Activated CD8-positive, alpha-beta memory T cell treated with anti-CD3 and anti-CD28 coated beads, Interleukin-2, amount 10 ng/mL, durations not matched to agents 7 days and 5 days (primary cell): ENCODE data around the gene SCTR. TPM values are rescaled to one million over a fixed set of nuclear protein-coding genes. Genes with fewer than 3 reads are reported as not detected.

Experiments
- ATAC-seq: fragments of 150-1000 bp; cut with Tn5 transposase; one replicate; pipeline ENCODE4 v1.10.0; 2021; ENCODE audit warnings: moderate library complexity
- CTCF ChIA-PET: fragments of 350-600 bp; sonication (Branson Sonifier 250); formaldehyde crosslinking; loops from one replicate; lab custom pipeline; 2021; ENCODE audit warnings: antibody characterized with exemption; lab: Charles Lee
- DNase-seq: peaks from one replicate; pipeline ENCODE4 v3.0.0-alpha.2; 2020
- H3K27ac Mint-ChIP-seq: one replicate; pipeline ENCODE4 v1.8.0; 2021; ENCODE audit warnings: mild to moderate bottlenecking, mixed read lengths
- H3K27me3 Mint-ChIP-seq: one replicate; pipeline ENCODE4 v1.8.0; 2021; ENCODE audit warnings: mixed read lengths
- H3K36me3 Mint-ChIP-seq: one replicate; pipeline ENCODE4 v1.8.0; 2021; ENCODE audit warnings: mild to moderate bottlenecking, mixed read lengths
- H3K4me1 Mint-ChIP-seq: one replicate; pipeline ENCODE4 v1.8.0; 2021; ENCODE audit warnings: mixed read lengths
- H3K4me3 Mint-ChIP-seq: one replicate; pipeline ENCODE4 v1.8.0; 2021; ENCODE audit warnings: mild to moderate bottlenecking, moderate library complexity, mixed read lengths
- H3K9me3 Mint-ChIP-seq: one replicate; pipeline ENCODE4 v1.8.0; 2022; ENCODE audit warnings: low read depth, mixed read lengths
- total RNA-seq, 2 experiments: library from RNA; stranded (reverse); gene quantifications; one replicate each; pipeline ENCODE4 v1.2.3, GENCODE V29; 2021

SCTR gene
- total RNA-seq, 2 experiments from 2014 or later, result not detected

DNA sequence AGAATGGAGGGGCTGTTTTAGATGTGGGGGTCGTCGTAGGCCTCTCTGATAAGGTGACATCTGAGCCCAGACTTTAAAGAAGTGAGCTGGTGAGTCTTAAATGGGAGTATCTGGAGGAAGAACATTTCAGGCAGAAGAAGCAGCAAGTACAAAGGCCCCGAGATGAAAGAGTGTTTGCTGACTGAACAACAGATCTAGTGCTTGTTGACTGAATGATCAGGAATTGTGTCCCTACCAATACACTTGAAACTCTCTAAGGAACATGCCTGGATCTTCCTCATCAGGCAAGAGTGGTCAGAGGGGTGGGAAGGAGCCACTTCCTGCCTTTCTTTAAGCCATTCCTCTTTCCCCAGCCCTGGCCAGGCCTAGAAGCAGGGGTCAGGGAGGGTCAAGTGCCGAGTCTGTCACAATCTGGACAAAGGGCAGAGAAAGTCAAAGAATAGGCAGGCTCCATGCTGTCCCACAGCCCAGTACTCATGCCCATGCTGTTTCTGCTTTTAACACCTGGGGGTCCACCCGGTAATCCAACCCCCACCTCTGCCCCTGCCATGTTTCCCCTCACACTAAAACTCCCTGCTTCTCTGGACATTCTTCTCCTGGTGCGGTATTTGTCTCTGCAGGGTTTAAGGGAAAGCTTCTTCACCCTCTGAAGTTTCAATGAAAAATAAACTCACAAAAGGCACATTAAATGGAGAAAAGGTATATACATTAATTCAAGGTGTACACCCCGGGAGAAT lies 95.6 kb downstream of the SCTR start:
- CTCF ChIA-PET, result no interaction called here
- Mint-ChIP-seq H3K27me3 (peaks cover 72% of the 10 kb centered on the region), H3K36me3 (no peaks in the 10 kb centered on the region), H3K4me3 (no peak overlapping the region), H3K9me3 (no peaks in the 10 kb centered on the region), H3K27ac (no peak overlapping the region), H3K4me1 (peaks cover 3% of the 10 kb centered on the region)
- ATAC-seq (no peak), DNase-seq (no peak)

DNA sequence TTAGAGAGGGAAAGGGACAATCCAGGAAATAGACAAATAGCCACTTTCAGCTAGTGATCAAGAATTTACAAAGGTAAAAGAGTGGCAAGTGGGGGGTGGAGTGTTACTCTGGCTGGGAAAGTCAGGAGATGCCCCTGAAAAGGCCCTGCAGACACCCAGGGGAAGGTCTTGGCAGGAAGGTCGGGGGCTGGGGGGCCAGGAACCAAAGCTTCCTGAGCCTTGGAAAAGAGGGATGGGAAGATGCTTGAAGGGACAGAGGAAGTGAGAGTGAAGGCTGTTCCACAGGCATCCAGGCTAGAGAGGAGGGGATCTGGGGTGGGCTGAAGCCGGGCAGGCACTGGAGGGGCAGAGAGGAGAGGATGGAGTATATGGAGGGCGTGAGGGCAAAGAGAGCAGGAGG lies 96.5 kb downstream of the SCTR start:
- ATAC-seq (no peak), DNase-seq (no peak)
- Mint-ChIP-seq H3K36me3 (no peaks in the 10 kb centered on the region), H3K4me3 (no peak overlapping the region), H3K27ac (no peak overlapping the region), H3K27me3 (peaks cover 69% of the 10 kb centered on the region), H3K4me1 (peaks cover 3% of the 10 kb centered on the region), H3K9me3 (no peaks in the 10 kb centered on the region)
- CTCF ChIA-PET, result no interaction called here

DNA sequence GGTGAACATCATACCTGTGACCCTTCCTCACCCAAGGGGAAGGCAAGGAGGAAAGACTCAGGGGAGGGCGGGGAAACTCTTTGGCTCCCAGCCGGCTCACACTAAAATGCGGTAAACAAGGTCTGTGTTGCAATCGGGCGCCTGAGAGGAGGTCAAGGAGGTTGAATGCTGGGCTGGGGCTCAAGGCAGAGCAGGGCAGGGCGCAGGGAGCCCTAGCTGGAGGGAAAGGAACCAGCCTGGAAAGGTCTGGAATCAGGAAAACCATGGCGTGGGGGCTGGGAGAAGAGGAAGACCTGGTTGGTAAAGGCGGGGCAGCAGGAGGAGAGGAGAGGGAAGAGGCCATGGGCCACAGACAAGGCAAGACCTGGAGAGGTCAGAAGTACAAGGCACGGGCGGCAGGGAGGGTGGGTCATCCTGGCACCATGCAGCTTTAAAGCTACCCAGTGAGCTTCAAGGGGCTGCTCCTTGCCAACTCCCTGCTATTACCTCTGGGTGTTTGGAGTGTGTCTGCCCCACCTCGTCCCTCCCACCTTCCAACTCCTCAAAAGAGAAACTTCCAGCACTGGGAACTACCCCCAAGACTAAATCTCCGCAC lies 97.4 kb downstream of the SCTR start:
- Mint-ChIP-seq H3K36me3 (no peaks in the 10 kb centered on the region), H3K4me3 (no peak overlapping the region), H3K27ac (no peak overlapping the region), H3K4me1 (no peaks in the 10 kb centered on the region), H3K9me3 (no peaks in the 10 kb centered on the region), H3K27me3 (peaks cover 68% of the 10 kb centered on the region)
- no peak for ATAC-seq
- no peak for DNase-seq
- CTCF ChIA-PET, result no interaction called here

DNA sequence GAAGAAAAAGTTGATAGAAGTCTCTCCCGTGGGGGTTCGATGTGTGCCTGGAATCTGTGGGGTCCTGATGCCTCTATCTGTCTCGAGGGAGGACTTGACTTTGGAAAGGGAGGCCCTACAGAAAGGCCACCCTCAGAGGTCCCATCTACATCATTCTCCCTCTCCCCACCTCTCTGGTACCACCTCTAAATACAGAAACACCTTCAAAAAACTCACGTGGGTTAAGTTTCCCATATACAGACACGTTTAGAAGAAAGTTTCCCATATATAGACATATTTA lies 97.9 kb downstream of the SCTR start:
- CTCF ChIA-PET, result no interaction called here
- H3K4me3 Mint-ChIP-seq, result no peak overlapping the region
- peaks cover 73% of the 10 kb centered on the region for H3K27me3 Mint-ChIP-seq
- no peaks in the 10 kb centered on the region for H3K9me3 Mint-ChIP-seq
- H3K4me1 Mint-ChIP-seq, result no peaks in the 10 kb centered on the region
- no peak overlapping the region for H3K27ac Mint-ChIP-seq
- DNase-seq (no peak), ATAC-seq (no peak)
- no peaks in the 10 kb centered on the region for H3K36me3 Mint-ChIP-seq

DNA sequence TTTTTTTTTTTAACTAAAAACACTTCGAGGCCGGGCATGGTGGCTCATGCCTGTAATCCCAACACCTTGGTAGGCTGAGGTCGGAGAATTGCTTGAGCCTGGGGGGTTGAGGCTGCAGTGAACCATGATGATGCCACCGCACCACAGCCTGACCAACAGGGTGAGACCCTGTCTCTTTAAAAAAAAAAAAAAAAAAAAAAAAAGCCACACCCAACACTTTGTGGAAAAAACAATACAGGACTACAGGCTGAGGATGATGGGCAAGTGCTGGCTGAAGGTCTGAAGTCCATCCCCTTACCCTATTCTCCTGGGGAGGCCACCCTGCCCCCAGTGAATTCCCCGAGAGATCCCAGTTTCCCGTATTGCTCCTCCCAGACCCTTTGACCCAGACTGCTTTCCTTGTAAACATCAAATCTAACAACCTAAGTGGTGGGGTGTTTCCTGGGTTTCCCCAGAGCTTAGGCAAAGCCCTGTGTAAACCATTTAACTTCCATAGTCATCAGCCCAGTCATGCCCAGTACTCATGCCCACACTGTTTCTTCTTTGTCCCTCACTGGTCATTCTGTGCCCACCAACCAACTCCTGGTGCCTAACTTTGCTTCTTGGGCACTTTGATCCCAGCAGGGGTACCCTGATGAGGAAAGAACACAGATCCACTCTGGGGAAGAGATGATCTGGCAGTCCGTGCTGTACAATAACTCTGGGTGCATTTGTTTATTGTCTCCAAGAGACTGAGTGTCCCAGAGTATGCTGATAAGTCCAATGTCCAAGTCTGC lies 98.5 kb downstream of the SCTR start:
- no peak overlapping the region for H3K27ac Mint-ChIP-seq
- no peak overlapping the region for H3K4me3 Mint-ChIP-seq

DNA sequence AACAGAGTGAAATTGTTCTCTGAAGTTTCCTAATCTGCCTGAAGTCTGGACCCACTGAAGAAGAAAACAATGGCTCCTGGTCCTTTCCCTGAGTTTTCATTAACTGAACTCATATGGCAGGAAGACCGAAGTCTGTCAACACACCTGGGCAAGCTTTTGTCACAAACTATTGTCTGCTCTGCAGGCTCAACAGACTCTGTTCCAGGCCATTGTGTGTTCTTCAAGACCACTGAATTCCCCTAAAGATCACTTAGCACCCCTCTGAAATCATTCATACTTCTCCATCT lies 99.2 kb downstream of the SCTR start:
- peaks cover 69% of the 10 kb centered on the region for H3K27me3 Mint-ChIP-seq

More for the DNA sequence above, 98.5 kb downstream of the SCTR start:
- Mint-ChIP-seq H3K4me1 (no peaks in the 10 kb centered on the region), H3K27me3 (peaks cover 72% of the 10 kb centered on the region), H3K36me3 (no peaks in the 10 kb centered on the region), H3K9me3 (no peaks in the 10 kb centered on the region)
- ATAC-seq (no peak), DNase-seq (no peak)
- CTCF ChIA-PET, result no interaction called here

DNA sequence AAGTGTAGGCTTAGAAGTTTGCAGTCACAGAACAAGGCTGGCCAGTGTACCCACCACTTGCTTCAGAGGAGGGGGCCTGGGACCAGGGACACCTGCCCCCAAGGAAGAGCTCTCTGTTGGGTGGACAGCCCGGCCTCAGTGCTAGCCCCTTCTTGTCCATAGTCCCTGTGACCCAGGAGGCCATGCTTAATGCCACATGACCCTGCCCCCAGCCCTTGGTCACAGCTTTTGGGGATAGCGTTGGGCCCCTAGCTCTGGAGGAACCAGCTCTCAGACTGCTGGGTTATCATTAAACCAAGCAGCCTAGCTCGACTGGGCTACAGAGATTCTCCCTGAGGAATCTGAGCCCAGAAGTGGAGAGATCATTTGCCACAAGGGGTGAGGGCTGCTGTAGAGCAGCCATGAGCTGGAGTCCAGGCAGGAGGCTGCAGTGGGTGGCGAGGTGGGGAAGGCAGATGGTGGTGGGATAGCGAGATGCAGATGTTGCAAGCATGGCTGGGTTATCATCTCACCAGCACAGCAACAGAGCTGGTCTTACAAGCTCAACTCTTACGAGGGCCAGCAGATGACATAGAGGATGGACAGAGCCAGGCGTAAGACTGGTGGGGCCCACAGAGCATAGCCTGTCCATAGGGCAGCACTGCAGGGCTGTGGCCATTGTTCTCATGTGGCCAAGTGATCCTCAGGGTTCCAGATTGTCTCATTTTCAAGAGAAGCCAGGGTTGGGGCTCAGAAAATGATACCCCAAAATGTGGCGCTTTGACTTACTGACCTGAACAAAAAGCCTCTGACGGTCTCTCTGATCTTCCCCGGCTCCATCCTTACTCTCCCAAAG lies 99.8 kb downstream of the SCTR start:
- Mint-ChIP-seq H3K36me3 (no peaks in the 10 kb centered on the region), H3K27ac (no peak overlapping the region), H3K27me3 (peaks cover 64% of the 10 kb centered on the region), H3K4me3 (no peak overlapping the region), H3K9me3 (no peaks in the 10 kb centered on the region), H3K4me1 (no peaks in the 10 kb centered on the region)
- CTCF ChIA-PET, result no interaction called here
- no peak for DNase-seq
- ATAC-seq, result no peak

More for the DNA sequence above, 99.2 kb downstream of the SCTR start:
- no peak for DNase-seq
- Mint-ChIP-seq H3K4me1 (no peaks in the 10 kb centered on the region), H3K27ac (no peak overlapping the region), H3K9me3 (no peaks in the 10 kb centered on the region), H3K4me3 (no peak overlapping the region), H3K36me3 (no peaks in the 10 kb centered on the region)
- CTCF ChIA-PET, result no interaction called here
- ATAC-seq, result no peak

DNA sequence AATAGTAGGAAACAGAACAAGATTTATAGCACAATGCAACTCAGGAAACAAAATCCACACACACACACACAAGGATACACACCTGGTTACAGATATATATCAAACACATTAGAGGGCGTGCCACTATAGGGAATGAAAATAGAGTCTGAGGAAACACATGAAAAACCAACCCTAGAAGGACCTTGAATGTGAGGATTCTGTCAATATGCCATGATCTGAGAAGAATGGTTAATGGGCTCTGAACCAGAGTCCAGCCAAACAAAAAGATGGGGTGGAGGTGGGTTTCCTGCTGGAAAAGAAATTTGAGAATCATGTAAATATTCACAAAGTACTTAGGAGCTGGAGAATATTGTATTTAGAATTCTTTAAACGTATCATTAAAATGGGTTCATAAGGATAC lies 100.5 kb downstream of the SCTR start:
- no peak overlapping the region for H3K27ac Mint-ChIP-seq
- H3K9me3 Mint-ChIP-seq, result no peaks in the 10 kb centered on the region
- H3K4me3 Mint-ChIP-seq, result no peak overlapping the region
- H3K36me3 Mint-ChIP-seq, result no peaks in the 10 kb centered on the region
- CTCF ChIA-PET, result no interaction called here
- no peak for DNase-seq
- H3K4me1 Mint-ChIP-seq, result no peaks in the 10 kb centered on the region
- no peak for ATAC-seq
- H3K27me3 Mint-ChIP-seq, result peaks cover 61% of the 10 kb centered on the region

DNA sequence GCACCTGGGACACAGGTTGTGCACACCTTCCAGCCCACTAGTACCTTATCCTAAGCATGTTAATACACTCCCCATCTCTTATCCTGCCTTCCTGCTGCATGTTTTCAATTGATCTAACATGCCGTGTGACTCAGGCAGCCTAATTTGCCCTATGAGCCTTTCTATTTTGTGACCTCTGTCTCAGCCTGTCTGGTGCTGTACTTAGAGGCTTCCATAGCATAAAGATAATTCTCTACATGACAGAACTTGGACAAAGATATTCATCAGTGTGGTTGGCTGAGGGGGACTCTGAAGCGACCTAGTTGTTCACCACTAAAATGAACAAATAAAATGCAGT lies 101.2 kb downstream of the SCTR start:
- DNase-seq, result no peak
- no peak overlapping the region for H3K4me3 Mint-ChIP-seq
- H3K9me3 Mint-ChIP-seq, result no peaks in the 10 kb centered on the region
- no peaks in the 10 kb centered on the region for H3K36me3 Mint-ChIP-seq
- H3K27me3 Mint-ChIP-seq, result peaks cover 59% of the 10 kb centered on the region
- no peak for ATAC-seq
- CTCF ChIA-PET, result no interaction called here
- no peaks in the 10 kb centered on the region for H3K4me1 Mint-ChIP-seq
- no peak overlapping the region for H3K27ac Mint-ChIP-seq

DNA sequence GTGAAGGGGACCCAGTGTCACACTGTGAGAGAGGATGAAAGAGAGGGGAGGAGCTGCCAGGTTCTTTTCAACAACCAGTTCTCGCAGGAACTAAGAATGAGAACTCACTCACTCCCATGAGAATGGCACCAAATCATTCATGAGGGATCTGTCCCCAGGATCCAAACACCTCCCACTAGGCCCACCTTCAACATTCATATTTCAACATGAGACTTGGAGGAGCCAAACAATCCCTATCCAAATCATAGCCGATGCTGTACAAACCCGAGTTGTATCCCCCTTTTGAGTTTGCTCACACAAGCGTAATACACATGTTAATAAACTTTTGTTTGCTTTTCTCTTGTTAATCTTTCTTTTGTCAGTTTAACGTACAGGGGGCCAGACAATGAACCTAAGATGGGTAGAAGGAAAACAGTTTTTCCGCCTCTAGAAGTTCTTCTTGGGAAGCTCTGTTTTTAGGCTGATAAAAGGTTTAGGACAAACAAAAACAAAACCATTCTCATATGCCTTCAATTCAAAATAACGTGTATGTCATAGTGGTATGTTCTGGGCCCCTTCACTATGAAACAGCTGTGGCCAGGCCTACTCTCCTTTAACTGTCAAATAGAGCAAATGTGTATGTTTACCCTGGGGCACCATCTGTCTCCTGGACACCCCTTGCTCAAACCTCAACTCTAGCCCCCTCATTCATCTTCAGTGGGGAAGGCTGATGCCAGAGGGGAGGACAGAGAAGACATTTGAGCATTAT lies 101.7 kb downstream of the SCTR start:
- Mint-ChIP-seq H3K4me1 (no peaks in the 10 kb centered on the region), H3K27me3 (peaks cover 58% of the 10 kb centered on the region), H3K9me3 (no peaks in the 10 kb centered on the region), H3K27ac (no peak overlapping the region), H3K4me3 (no peak overlapping the region), H3K36me3 (no peaks in the 10 kb centered on the region)
- DNase-seq (no peak), ATAC-seq (no peak)
- CTCF ChIA-PET, result interaction anchor here (0.6 kb wide), 1 partner anchor 14 kb away, joined by 3 read pairs; no protein-coding TSS in a partner anchor

DNA sequence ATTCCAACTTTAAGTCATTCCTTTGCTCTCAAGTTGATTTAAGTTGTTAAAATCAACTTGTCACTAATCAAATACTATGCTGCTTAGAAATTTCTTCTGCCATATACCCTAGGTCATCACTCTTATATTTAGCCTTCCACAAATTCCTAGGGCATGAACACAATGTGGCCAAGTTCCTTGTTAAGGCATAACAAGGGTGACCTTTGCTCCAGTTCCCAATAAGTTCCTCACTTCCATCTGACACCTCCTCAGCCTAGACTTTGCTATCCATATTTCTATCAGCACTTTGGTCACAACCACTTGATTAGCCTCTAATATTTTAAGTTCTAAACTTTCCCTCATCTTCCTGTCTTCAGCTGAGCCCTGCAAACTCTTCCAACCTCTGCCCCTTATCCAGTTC lies 102.5 kb downstream of the SCTR start:
- ATAC-seq, result no peak
- no peak for DNase-seq
- no peak overlapping the region for H3K27ac Mint-ChIP-seq
- no peaks in the 10 kb centered on the region for H3K36me3 Mint-ChIP-seq
- CTCF ChIA-PET, result no interaction called here
- no peak overlapping the region for H3K4me3 Mint-ChIP-seq
- no peaks in the 10 kb centered on the region for H3K4me1 Mint-ChIP-seq
- H3K9me3 Mint-ChIP-seq, result no peaks in the 10 kb centered on the region
- peaks cover 51% of the 10 kb centered on the region for H3K27me3 Mint-ChIP-seq

DNA sequence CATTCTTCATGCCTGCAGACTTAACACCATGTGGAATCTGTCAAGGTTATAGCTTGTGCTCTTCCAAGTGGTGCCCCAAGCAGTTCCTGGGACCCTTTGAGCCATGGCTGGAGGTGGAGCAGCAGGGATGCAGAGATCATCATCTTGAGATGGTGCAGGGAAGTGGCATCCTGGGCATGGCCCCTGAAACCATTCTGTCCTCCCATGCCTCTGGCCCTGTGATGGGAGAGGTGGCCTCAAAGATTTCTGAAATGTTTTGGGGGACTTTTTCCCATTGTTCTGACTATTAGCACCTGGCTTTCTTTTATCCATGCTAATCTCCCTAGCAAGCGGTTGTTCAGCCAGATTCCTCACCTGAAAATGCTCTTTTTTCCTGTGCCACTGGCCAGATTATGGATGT lies 103.0 kb downstream of the SCTR start:
- Mint-ChIP-seq H3K9me3 (no peaks in the 10 kb centered on the region), H3K27ac (no peak overlapping the region), H3K4me1 (no peaks in the 10 kb centered on the region), H3K36me3 (no peaks in the 10 kb centered on the region), H3K27me3 (peaks cover 46% of the 10 kb centered on the region), H3K4me3 (no peak overlapping the region)
- ATAC-seq, result no peak
- DNase-seq, result no peak
- CTCF ChIA-PET, result no interaction called here

DNA sequence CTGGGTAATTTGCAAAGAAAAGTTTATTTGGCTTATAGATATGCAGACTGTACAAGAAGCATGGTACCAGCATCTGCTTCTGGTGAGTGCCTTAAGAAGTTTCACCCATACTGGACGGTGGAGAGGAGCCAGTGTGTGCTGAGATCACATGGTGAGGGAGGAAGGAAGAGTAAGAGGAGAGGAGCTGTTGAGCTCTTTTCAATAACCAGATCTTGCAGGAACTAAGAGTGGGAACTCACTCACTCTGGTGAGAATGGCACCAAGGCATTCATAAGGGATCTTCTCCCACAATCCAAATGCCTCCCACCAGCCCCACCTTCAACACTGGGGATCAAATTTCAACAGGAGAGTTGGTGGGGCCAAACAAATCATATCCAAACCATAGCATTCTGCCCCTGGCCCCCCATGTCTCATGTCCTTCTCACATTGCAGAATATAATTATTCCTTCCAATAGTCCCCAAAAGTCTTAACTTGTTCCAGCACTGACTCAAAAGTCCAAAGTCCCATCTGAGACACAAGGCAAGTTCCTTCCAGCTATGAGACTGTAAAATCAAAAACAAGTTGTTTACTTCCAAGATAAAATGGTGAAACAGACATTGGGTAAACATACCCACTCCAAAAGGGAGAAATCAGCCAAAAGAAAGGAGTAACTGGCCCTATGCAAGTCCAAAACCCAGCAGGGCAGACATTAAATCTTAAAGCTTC lies 104.3 kb downstream of the SCTR start:
- peaks cover 1% of the 10 kb centered on the region for H3K4me1 Mint-ChIP-seq
- no peak overlapping the region for H3K4me3 Mint-ChIP-seq
- no peak overlapping the region for H3K27ac Mint-ChIP-seq
- ATAC-seq (no peak), DNase-seq (no peak)
- peaks cover 39% of the 10 kb centered on the region for H3K27me3 Mint-ChIP-seq
- CTCF ChIA-PET, result no interaction called here
- no peaks in the 10 kb centered on the region for H3K9me3 Mint-ChIP-seq
- H3K36me3 Mint-ChIP-seq, result no peaks in the 10 kb centered on the region
